NCI-H146 treated with DMSO at 0.1 percent for 48 hours (cell line): ENCODE data around the gene HBD.
"Not testable (repeated sequence)": the region's sequence is repeated elsewhere in the genome, so short reads cannot be mapped to it uniquely, and the experiment has no call there.

Experiments
- DNase-seq: peaks from one replicate; lab custom pipeline; 2025; ENCODE audit not compliant: unreplicated experiment; lab: John Stamatoyannopoulos, UW

Gene HBD

DNA sequence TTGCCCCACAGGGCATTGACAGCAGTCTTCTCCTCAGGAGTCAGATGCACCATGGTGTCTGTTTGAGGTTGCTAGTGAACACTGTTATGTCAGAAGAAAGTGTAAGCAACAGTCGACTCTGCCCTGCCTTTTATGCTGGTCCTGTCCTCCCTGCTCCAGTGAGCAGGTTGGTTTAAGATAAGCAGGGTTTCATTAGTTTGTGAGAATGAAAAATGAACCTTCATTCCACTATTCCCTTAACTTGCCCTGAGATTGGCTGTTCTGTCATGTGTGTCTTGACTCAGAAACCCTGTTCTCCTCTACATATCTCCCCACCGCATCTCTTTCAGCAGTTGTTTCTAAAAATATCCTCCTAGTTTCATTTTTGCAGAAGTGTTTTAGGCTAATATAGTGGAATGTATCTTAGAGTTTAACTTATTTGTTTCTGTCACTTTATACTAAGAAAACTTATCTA is at the start of gene HBD:
TSS of gene HBD (minus strand) at position 103 of the 454 bp plus-strand sequence. CDS start at position 53, 50 bp downstream.
- DNase-seq, result no peak

DNA sequence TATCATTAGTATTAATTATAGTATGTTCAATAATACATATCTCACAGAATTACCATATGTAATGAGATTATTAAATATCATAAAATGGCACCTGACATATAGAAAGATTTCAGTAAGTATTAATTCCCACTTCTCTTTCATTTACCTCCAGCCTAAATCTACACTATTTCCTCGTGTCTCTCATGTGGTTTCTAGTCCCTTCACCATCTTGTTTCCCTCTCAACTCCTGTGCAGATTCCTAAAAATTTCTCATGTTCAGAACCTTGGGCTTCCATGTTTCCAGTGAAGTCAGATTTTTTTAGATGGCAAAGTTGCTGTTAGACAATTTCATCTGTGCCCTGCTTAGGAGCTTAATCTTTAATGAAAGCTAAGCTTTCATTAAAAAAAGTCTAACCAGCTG is 49.6 kb upstream of the HBD start:
- no peak for DNase-seq

DNA sequence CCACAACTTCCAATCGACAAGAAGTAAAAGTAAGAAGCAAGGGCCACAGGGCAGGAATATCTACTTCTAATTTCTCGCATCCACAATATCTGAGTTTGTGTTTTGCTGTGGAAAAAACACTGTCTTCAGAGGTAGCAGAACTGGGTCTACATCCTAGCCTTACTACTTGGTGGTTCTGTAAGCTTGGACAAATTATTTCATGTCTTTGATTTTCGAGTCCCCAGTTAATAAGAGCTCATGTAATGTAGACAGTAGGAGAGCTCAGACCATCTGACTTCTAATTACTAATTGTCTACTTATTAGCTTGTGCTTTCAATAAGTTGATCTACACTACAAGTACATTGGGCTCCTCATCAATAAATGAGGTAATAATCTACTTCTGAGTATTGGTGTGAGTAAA is 48.8 kb upstream of the HBD start:
- no peak for DNase-seq

DNA sequence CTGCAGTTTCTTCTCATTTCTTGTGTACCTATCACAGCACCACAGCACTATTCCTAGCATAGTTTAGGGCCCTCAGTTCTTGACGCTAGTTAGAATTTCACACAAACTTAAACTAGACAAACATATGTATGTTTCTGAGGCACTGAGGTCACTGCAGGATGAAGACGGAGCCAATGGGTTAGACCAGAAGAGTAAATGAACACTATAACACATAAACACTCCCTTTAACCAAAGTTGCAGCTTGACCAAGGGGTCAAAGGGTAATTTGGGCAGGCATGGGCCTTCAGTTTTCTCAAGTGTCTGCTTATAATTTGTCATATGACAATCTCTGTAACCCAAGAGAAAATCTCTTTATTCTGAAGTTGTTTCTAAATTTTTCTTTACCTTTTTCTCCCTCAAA is 48.3 kb upstream of the HBD start:
- DNase-seq, result no peak

DNA sequence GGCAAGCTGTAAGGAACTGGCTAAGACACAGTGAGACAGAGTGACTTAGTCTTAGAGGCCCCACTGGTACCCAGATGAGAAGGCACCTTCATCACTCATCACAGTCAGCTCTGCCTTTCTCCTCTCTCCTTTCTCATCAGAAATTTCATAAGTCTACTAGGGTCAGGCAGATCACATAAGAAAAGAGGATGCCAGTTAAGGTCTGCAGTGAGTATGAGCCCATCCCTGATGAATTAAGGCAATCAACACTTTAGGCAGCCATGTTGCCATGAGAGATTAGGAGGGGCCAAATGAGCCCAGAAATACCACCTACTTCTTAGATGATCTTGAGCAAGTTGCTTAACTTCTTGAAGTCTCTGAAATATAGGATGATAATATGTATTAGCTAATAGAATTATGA is 47.3 kb upstream of the HBD start:
- DNase-seq, result no peak

DNA sequence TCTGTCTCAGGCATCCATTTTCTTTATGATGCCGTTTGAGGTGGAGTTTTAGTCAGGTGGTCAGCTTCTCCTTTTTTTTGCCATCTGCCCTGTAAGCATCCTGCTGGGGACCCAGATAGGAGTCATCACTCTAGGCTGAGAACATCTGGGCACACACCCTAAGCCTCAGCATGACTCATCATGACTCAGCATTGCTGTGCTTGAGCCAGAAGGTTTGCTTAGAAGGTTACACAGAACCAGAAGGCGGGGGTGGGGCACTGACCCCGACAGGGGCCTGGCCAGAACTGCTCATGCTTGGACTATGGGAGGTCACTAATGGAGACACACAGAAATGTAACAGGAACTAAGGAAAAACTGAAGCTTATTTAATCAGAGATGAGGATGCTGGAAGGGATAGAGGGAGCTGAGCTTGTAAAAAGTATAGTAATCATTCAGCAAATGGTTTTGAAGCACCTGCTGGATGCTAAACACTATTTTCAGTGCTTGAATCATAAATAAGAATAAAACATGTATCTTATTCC is 46.4 kb upstream of the HBD start:
- DNase-seq, result no peak

DNA sequence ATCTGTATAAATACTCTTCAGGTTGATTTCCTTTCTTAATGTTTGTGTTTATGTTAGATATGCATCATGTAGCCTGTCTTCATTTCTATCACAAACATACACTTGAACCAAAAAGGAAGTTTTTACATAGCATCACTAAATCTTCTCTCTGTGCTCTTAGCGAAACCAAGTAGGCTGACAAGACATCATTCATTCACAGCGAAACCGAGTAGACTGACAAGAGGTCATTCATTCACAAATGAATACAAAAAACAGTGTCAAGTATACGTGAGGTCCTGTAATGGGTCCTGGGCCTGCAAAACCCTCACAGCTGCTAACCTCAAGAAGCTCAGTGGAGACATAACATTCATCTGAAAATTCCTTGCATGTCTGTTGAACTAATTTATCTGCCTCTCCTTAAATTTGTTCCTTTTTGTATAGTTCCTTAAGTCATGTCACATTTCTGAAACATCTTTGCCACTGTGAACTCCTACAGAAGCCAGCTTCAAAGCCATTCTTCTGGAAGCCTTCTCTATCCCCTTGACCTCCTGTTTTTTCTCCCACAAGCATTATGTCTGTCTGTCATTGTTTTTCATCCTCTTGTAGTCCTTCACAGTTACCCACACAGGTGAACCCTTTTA is 45.3 kb upstream of the HBD start:
- no peak for DNase-seq

DNA sequence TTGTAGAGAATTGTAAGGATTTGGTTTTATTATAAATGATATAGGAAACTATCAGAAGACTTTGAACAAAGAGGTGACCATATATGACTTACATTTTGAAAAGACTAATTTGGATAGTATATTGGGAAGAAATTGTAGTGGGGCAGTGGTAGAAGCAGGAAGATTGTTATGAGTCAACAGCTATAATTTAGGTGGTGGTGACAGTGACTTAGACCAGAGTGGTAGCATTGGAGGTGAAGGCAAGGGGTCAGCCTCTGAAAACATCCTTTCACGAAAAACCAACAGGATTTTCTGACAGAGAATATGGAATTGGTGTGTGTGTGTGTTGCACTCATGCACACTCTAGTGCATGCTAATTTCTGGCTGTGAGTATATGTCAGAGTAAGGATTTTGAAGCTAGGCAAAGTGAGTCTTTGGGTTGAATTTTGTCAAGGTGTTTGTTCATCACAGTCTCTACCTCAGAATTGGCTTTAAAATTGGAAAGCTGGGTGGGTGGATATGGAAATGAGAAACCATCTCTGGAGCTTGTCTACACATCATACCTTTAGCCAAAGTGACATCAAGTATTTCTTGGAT is 43.6 kb upstream of the HBD start:
- DNase-seq, result no peak

DNA sequence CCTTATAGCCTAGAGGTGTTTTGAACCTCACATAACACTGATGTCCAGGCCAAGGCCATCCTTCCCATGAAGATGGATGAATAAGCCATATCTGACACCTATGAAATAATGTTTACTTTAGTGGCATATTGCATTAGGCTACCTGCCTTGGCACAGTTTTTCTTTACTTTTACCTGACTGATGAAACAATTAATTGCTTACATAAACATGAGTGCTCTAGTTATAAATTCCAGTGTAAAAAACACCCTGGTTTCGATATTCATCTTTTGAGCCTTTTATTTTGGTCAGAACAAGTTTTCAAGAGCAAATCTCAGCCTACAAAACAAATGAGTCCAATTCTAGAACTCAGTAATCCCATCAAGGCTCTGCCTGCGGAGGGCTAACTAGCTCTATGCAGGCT is 42.4 kb upstream of the HBD start:
- DNase-seq, result no peak

DNA sequence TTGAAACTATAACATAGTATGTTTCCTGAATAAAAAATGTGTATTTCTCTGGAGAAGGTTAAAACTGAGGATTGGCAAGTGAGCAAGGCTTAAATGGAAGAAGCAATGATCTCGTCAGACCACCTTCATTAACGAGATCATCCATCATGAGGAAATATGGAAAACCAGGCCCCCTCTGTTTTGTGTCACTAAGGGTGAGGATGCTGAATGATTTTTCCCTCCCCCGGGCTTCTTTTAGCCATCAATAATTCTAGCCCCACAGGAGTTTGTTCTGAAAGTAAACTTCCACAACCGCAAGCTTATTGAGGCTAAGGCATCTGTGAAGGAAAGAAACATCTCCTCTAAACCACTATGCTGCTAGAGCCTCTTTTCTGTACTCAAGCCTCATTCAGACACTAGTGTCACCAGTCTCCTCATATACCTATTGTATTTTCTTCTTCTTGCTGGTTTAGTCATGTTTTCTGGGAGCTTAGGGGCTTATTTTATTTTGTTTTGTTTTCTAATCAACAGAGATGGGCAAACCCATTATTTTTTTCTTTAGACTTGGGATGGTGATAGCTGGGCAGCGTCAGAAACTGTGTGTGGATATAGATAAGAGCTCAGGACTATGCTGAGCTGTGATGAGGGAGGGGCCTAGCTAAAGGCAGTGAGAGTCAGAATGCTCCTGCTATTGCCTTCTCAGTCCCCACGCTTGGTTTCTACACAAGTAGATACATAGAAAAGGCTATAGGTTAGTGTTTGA is 41.3 kb upstream of the HBD start:
- no peak for DNase-seq

DNA sequence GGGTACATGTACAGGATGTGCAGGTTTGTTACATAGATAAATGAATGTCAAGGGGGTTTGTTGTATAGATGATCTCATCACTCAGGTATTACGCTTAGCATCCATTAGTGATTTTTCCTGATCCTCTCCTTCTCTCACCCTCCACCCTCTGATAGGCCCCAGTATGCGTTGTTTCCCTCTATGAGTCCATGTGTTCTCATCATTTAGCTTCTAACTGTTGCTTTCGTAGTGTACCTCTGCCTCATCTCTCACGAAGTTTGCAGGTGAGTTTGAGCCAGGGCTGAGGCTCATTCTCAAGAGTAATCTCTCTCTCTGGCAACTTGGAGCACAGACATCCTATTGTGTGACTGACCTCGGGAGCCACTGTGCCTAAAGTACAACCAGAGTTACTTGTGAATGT is 40.1 kb upstream of the HBD start:
- no peak for DNase-seq

DNA sequence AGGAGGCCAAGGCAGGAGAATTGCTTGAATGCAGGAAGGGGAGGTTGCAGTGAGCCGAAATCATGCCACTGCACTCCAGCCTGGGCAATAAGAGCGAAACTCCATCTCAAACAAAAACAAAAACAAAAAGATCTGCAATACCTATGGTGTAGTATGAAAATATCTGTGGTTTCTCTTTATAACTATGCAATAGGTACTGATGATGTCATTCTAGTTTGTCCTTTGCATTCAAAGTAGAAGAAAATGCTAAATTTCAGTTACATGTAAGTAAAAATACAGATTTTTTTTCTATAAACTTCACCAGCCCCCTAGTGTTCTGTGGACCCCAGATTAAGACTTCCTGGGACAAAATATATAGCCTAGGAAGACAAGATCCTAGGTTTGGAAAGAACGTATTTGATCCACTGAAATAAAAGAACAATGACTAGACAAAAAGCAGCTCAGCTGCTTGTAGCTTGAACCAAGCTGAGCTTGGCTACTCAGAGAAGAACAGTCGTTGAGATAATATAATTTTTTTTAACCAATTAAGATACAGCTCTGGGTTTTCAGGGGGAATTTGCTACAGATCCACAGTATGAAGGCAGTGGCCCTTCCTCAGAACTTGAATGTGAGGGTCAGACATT is 38.2 kb upstream of the HBD start:
- no peak for DNase-seq

DNA sequence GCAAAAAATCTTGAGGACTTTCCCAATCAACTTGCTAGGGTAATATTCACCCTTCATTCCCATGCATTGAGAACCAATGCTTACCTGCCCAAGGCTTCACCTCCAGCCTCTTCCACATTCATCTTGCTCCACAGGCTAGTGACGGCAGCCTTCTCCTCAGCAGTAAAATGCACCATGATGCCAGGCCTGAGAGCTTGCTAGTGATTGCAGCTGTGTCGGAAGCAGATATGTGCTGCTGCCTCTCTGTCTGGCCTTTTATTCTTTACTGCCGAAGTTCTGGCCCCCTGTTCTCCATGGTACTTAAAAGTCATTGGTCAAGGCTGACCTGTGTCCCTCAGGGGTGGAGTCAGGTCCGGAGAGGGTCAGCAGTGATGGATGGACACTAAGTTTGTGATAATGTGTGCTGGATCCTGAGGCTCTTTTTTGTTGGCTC is 35.4 kb upstream of the HBD start, which contains the start of gene HBE1:
TSS of gene HBE1 (minus strand) at position 231 of the 433 bp plus-strand sequence. CDS start at position 176, 55 bp downstream.
- DNase-seq, result no peak

DNA sequence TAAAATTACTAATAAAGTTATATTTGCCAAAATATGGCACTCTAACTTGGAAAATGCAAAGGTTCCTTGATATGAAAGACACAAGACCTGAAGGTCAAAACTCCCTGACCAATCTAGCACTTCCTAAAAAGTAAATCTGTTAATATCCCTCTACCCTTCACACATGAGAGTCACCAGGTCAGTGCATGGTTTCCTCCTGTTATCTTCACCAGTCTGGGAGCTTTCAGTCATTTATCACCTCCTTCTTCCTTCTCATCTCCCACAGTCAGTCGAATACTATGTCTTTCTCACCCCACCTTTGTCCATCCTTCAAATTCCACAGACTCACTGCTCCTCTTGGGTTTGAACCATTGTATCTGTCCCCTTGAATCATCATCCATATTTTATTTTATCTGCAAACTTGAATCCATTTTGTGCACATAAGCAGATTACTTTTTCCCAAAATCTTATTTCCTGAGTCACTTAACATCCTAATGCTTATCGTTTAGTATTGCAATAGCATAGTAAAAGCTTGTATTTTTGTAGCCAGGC is 32.8 kb upstream of the HBD start:
- no peak for DNase-seq

DNA sequence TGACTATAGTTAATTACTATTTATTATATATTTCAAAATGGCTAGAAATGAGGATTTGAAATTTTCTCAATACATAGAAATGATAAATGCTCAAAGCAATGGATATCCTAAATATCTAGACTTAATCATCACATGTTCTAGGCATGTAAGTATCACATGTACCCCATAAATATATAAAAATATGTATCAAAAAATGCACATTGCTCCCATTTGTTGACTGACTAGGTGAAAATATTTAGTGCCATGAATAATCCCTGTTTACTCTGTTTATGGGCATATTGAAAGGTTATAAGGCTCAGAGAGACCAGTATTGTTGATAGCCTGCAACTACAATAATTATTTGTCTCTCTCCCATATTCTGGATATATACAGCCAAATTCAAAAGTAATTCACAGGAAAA is 32.3 kb upstream of the HBD start:
- DNase-seq, result no peak

DNA sequence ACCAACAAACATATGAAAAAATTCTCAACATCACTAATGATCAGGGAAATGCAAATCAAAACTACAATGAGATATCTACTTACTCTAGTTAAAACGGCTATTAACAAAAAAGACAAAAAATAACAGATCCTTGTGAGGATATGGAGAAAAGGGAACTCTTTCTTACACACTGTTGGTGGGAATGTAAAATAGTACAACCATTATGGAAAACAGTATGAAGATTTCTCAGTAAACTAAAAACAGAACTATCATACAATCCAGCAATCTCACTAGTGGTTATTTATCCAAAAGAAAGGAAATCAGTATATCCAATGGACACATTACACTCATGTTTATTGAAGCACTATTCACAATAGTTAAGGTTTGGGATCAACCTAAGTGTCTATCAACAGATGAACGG is 31.5 kb upstream of the HBD start:
- DNase-seq, result no peak

DNA sequence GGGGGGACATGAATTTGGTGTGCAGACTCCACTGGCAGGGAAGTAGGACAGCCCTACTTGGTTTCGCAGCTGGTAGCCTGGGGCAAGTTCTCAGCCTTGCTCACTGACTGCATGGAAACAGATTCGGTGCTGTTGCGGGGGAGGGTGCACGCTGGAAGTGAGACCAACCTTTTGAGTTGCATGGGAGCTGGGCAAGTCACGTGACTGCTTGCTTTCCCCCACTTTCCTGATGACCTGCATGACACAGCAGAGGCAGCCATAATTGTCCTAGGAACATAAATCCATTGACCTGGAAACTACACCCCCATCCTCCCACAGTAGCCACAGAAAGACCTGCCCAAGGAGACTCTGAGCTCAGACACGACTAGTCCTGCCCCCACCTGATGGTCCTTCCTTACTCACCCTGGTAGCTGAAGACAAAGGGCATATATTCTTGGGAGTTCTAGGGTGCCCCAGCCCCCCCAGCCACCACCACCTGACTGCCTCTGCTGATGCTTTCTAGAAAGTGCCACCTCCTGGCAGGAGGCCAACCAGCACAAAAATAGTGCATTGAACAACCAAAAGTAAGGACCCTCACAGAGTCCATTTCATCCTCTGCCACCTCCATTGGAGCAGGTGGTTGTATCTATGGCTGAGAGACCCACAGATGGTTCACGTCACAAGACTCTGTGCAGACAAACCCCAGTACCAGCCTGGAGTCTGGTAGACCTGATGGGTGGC is 24.4 kb upstream of the HBD start:
- no peak for DNase-seq

DNA sequence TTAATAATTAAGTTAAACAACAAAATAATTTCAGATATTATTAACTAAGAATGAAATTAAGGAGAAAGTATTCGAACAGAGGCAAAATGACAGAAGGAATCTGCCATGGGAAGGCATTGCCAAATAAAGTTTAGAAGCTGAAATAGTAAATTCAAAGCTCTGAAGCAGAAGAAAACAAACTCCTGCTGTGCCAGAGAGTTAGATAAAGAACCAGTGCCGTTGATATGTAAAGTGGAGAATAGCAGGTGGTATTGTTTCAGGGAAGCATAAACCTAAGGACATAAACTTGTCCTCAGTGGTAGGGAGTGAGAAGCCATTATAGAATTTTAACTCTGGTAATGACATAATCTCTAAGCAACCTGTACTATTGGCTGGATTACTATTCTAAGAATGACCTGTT is 23.0 kb upstream of the HBD start:
- no peak for DNase-seq

DNA sequence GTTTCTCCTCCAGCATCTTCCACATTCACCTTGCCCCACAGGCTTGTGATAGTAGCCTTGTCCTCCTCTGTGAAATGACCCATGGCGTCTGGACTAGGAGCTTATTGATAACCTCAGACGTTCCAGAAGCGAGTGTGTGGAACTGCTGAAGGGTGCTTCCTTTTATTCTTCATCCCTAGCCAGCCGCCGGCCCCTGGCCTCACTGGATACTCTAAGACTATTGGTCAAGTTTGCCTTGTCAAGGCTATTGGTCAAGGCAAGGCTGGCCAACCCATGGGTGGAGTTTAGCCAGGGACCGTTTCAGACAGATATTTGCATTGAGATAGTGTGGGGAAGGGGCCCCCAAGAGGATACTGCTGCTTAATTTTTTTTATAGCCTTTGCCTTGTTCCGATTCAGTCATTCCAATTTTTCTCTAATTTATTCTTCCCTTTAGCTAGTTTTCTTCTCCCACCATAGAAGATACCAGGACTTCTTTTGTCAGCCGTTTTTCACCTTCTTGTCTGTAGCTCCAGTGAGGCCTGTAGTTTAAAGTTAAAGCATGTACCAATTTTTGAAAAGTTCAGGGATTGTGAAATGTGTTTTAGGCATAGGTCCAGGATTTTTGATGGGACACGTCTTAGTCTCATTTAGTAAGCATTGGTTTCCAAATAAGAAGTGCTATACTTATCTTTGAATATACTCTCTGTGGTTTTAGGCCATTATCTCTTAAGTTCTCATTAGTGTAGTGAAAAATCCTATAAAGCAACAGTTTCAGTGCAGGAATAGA is 20.5 kb upstream of the HBD start, which contains the start of gene HBG2:
TSS of gene HBG2 (minus strand) at position 136 of the 768 bp plus-strand sequence. CDS start at position 83, 53 bp downstream.
- DNase-seq, result not testable (repeated sequence)

DNA sequence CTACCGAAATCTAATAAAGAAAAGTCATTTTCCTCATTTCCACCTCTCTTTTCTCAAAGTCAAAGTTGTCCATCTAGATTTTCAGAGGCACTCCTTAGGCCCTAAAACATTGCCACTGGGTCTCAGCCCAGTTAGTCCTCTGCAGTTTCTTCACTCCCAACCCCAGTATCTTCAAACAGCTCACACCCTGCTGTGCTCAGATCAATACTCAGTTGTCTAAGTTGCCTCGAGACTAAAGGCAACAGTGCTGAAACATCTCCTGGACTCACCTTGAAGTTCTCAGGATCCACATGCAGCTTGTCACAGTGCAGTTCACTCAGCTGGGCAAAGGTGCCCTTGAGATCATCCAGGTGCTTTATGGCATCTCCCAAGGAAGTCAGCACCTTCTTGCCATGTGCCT is 19.7 kb upstream of the HBD start:
- DNase-seq, result not testable (repeated sequence)
